Mesendoderm (in vitro differentiated cells): ENCODE measurements around the gene SLC9C1.

ENCODE experiments used
- DNase-seq: peaks from one replicate; pipeline ENCODE4 v3.0.0; 2013
- H2AK5ac ChIP-seq: 2 replicates; pipeline ENCODE4 v1.6.1; 2013; ENCODE audit warnings: low read length, inconsistent platforms
- H2BK120ac ChIP-seq: 2 replicates; pipeline ENCODE4 v1.6.1; 2013; ENCODE audit warnings: low read depth, mild to moderate bottlenecking, low read length, moderate library complexity, mixed read lengths
- H2BK15ac ChIP-seq: replicated peaks from 2 replicates; pipeline ENCODE4 v1.6.1; 2013; ENCODE audit warnings: low read depth, mild to moderate bottlenecking, moderate library complexity
- H2BK5ac ChIP-seq: 2 replicates; pipeline ENCODE4 v1.6.1; 2013; ENCODE audit warnings: low read length, inconsistent platforms
- H3K18ac ChIP-seq: 2 replicates; pipeline ENCODE4 v1.6.1; 2013; ENCODE audit warnings: mild to moderate bottlenecking, low read length, mixed read lengths
- H3K23ac ChIP-seq: one replicate; pipeline ENCODE4 v1.6.1; 2013; ENCODE audit warnings: low read length
- H3K27ac ChIP-seq: 2 replicates; pipeline ENCODE4 v1.5.1; 2013; ENCODE audit warnings: low read depth, mild to moderate bottlenecking, inconsistent platforms, low read length, moderate library complexity
- H3K27me3 ChIP-seq: 2 replicates; pipeline ENCODE4 v1.6.1; 2013; ENCODE audit warnings: low read length, control low read depth, mild to moderate bottlenecking, inconsistent platforms; ENCODE audit not compliant: insufficient read depth, poor library complexity
- H3K36me3 ChIP-seq: 2 replicates; pipeline ENCODE4 v1.6.1; 2013; ENCODE audit warnings: low read length, inconsistent platforms; ENCODE audit not compliant: control insufficient read depth, insufficient read depth
- H3K4ac ChIP-seq: one replicate; pipeline ENCODE4 v1.6.1; 2013; ENCODE audit warnings: low read depth, mild to moderate bottlenecking, low read length, moderate library complexity
- H3K4me1 ChIP-seq: 2 replicates; pipeline ENCODE4 v1.6.1; 2013; ENCODE audit warnings: low read depth, low read length, inconsistent platforms; ENCODE audit not compliant: control insufficient read depth
- H3K4me2 ChIP-seq: 2 replicates; pipeline ENCODE4 v1.6.1; 2013; ENCODE audit warnings: low read length
- H3K4me3 ChIP-seq: 2 replicates; pipeline ENCODE4 v1.5.1; 2013; ENCODE audit warnings: mild to moderate bottlenecking, low read length
- H3K56ac ChIP-seq: one replicate; pipeline ENCODE4 v1.6.1; 2013; ENCODE audit warnings: low read length
- H3K79me1 ChIP-seq: 2 replicates; pipeline ENCODE4 v1.6.1; 2013; ENCODE audit warnings: low read length, inconsistent platforms
- H3K79me2 ChIP-seq: 2 replicates; pipeline ENCODE4 v1.6.1; 2013; ENCODE audit warnings: mild to moderate bottlenecking, low read length; ENCODE audit not compliant: control insufficient read depth, insufficient read depth
- H3K9ac ChIP-seq: 2 replicates; pipeline ENCODE4 v1.6.1; 2013; ENCODE audit warnings: low read length, inconsistent platforms
- H4K5ac ChIP-seq: one replicate; pipeline ENCODE4 v1.6.1; 2013; ENCODE audit warnings: low read length
- H4K8ac ChIP-seq: one replicate; pipeline ENCODE4 v1.6.1; 2013; ENCODE audit warnings: low read depth, mild to moderate bottlenecking, control low read depth, low read length, moderate library complexity
- WGBS: extraction: QIAGEN DNeasy Blood & Tissue Kit; methylation state at CpG from one replicate; pipeline ENCODE4 v1.1.7; 2013; ENCODE audit warnings: low lambda C conversion rate, missing lambda C conversion rate; ENCODE audit not compliant: insufficient coverage; ENCODE audit errors: extremely low coverage; 5-methylcytosine and 5-hydroxymethylcytosine counted together

The SLC9C1 gene

DNA sequence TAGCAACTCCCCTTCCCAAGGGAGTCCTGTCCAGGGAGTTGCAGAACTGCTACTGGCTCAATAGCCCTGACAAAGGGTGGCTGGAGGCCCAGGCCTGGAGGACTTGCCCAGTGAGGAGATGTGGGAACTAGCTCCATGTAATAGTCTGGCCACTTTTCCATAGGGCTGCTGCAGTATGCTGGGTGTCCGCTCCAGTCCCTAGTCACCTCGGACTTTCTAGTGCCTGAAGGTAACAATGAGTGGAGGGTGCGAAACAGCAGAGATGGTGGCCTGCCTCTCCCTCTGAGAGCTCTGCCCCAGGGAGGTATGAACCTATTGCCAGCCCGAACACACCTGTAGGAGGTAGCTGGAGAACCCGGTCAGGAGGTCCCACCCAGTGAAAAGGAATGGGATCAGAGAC lies 119.0 kb downstream of the SLC9C1 start:
- Histone ChIP-seq H3K79me2 (no peaks in the 10 kb centered on the region), H2BK5ac (no peak overlapping the region), H2BK15ac (no peak overlapping the region), H3K56ac (no peak overlapping the region), H3K18ac (no peak overlapping the region), H3K36me3 (no peaks in the 10 kb centered on the region), H2AK5ac (no peak overlapping the region), H4K8ac (no peak overlapping the region), H3K4me2 (no peak overlapping the region), H3K27me3 (no peaks in the 10 kb centered on the region), H3K79me1 (no peaks in the 10 kb centered on the region), H3K4me3 (no peak overlapping the region), H3K23ac (no peak overlapping the region), H4K5ac (no peak overlapping the region), H3K4ac (no peak overlapping the region), H3K4me1 (no peaks in the 10 kb centered on the region), H2BK120ac (no peak overlapping the region), H3K27ac (no peak overlapping the region), H3K9ac (no peak overlapping the region)
- no CpG with 5 or more reads among the region's 5 CpGs for WGBS
- no peak for DNase-seq

GRCh38 chr3:112171144-112171543 lies 122.9 kb downstream of the SLC9C1 start:
- Histone ChIP-seq H2BK15ac (no peak overlapping the region), H2BK5ac (no peak overlapping the region), H3K79me2 (no peaks in the 10 kb centered on the region), H3K27ac (no peak overlapping the region), H2BK120ac (no peak overlapping the region), H3K56ac (no peak overlapping the region), H3K23ac (no peak overlapping the region), H3K4ac (no peak overlapping the region), H3K18ac (no peak overlapping the region), H3K27me3 (no peaks in the 10 kb centered on the region), H3K9ac (no peak overlapping the region), H3K36me3 (no peaks in the 10 kb centered on the region), H2AK5ac (no peak overlapping the region), H3K4me3 (no peak overlapping the region), H3K4me2 (no peak overlapping the region), H3K79me1 (no peaks in the 10 kb centered on the region), H3K4me1 (no peaks in the 10 kb centered on the region), H4K8ac (no peak overlapping the region), H4K5ac (no peak overlapping the region)
- WGBS, result no CpG with 5 or more reads among the region's 3 CpGs
- no peak for DNase-seq

DNA sequence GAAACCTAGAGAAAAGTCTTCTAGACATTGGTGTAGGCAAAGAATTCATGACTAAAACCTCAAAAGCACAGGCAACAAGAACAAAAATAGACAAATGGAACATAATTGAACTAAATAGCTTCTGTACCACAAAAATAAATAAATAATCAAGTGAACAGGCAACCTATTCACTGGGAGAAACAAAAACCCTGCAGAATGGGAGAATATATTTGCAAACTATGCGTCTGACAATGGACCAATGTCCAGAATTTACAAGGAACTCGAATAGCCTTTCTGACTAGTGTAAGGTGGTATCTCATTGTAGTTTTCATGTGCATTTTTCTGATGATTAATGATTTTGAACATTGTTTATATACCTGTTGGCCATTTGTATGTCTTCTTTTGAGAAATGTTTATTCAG lies 124.0 kb downstream of the SLC9C1 start:
- Histone ChIP-seq H4K5ac (no peak overlapping the region), H2AK5ac (no peak overlapping the region), H3K27me3 (no peaks in the 10 kb centered on the region), H3K4me1 (no peaks in the 10 kb centered on the region), H3K18ac (no peak overlapping the region), H2BK120ac (no peak overlapping the region), H3K4me2 (no peak overlapping the region), H2BK15ac (no peak overlapping the region), H3K79me1 (no peaks in the 10 kb centered on the region), H3K23ac (no peak overlapping the region), H3K4me3 (no peak overlapping the region), H4K8ac (no peak overlapping the region), H3K9ac (no peak overlapping the region), H3K4ac (no peak overlapping the region), H3K36me3 (no peaks in the 10 kb centered on the region), H2BK5ac (no peak overlapping the region), H3K79me2 (no peaks in the 10 kb centered on the region), H3K56ac (no peak overlapping the region), H3K27ac (no peak overlapping the region)
- no CpG with 5 or more reads among the region's 2 CpGs for WGBS
- no peak for DNase-seq

DNA sequence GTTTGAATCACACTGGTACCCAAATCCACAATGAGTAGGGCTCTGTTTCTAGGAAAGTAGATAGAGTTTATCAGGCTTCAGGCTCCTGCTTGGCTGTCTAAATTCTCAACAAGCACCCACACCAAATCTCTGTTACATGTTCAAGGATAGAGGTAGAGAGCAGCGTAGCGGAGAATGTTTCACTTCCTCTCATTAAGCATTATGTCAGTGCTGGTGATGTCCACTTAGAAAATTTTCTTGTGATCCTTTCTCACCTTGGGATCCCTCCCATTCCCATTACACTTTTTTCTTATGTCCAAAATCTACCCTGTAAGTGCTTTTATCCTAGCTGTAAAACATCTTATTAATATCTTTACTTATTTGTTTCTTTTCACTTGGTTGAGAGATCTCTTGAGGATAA lies 126.3 kb downstream of the SLC9C1 start:
- Histone ChIP-seq H2BK120ac (no peak overlapping the region), H4K8ac (no peak overlapping the region), H3K27me3 (no peaks in the 10 kb centered on the region), H4K5ac (no peak overlapping the region), H2AK5ac (no peak overlapping the region), H2BK5ac (no peak overlapping the region), H3K4me3 (no peak overlapping the region), H3K79me2 (no peaks in the 10 kb centered on the region), H3K4ac (no peak overlapping the region), H3K4me1 (no peaks in the 10 kb centered on the region), H2BK15ac (no peak overlapping the region), H3K27ac (no peak overlapping the region), H3K79me1 (no peaks in the 10 kb centered on the region), H3K36me3 (no peaks in the 10 kb centered on the region), H3K4me2 (no peak overlapping the region), H3K18ac (no peak overlapping the region), H3K9ac (no peak overlapping the region), H3K23ac (no peak overlapping the region), H3K56ac (no peak overlapping the region)
- no CpG with 5 or more reads among the region's 2 CpGs for WGBS
- DNase-seq, result no peak

- H3K4me2 ChIP-seq, result no peak overlapping the region
- no peak overlapping the region for H3K23ac ChIP-seq
These were observed 144.9 kb downstream of the SLC9C1 start for GRCh38 chr3:112149136-112149535.

DNA sequence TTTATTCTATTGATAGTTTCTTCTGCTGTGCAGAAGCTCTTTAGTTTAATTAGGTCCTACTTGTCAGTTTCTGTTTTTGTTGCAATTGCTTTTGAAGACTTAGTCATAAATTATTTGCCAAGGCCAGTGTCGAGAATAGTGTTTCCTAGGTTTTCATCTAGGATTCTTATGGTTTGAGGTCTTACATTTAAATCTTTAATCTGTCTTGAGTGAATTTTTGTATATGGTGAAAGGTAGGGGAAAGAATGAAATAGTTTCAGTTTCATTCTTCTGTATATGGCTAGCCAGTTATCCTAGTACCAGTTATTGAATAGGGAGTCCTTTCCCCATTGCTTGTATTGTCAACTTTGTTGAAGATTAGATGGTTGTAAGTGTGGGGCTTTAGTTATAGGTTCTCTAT lies 150.3 kb downstream of the SLC9C1 start:
- Histone ChIP-seq H2BK15ac (no peak overlapping the region), H3K27me3 (no peaks in the 10 kb centered on the region), H3K4me2 (no peak overlapping the region), H3K36me3 (no peaks in the 10 kb centered on the region), H4K8ac (no peak overlapping the region), H3K4ac (no peak overlapping the region), H3K9ac (no peak overlapping the region), H3K23ac (no peak overlapping the region), H3K4me1 (no peaks in the 10 kb centered on the region), H3K79me1 (no peaks in the 10 kb centered on the region), H3K27ac (no peak overlapping the region), H3K4me3 (no peak overlapping the region), H4K5ac (no peak overlapping the region), H3K18ac (no peak overlapping the region), H2BK120ac (no peak overlapping the region), H3K79me2 (no peaks in the 10 kb centered on the region), H3K56ac (no peak overlapping the region), H2BK5ac (no peak overlapping the region), H2AK5ac (no peak overlapping the region)
- no peak for DNase-seq
- no CpG with 5 or more reads among the region's 1 CpG for WGBS

More at GRCh38 chr3:112149136-112149535, 144.9 kb downstream of the SLC9C1 start:
- no peaks in the 10 kb centered on the region for H3K79me2 ChIP-seq
- H3K4me3 ChIP-seq, result no peak overlapping the region
- no peak overlapping the region for H3K4ac ChIP-seq
- DNase-seq, result no peak
- H3K27ac ChIP-seq, result no peak overlapping the region
- H3K79me1 ChIP-seq, result no peaks in the 10 kb centered on the region
- no peak overlapping the region for H2BK15ac ChIP-seq
- no peak overlapping the region for H3K9ac ChIP-seq
- H2BK5ac ChIP-seq, result no peak overlapping the region
- H3K4me1 ChIP-seq, result no peaks in the 10 kb centered on the region
- no peak overlapping the region for H3K56ac ChIP-seq
- no peak overlapping the region for H2BK120ac ChIP-seq
- no peaks in the 10 kb centered on the region for H3K27me3 ChIP-seq
- H2AK5ac ChIP-seq, result no peak overlapping the region
- H3K18ac ChIP-seq, result no peak overlapping the region
- H3K36me3 ChIP-seq, result no peaks in the 10 kb centered on the region
- H4K5ac ChIP-seq, result no peak overlapping the region
- H4K8ac ChIP-seq, result no peak overlapping the region
- WGBS, result no CpG with 5 or more reads among the region's 1 CpG
